Mesendoderm (in vitro differentiated cells): Measurements from ENCODE around the gene CHSY3.

Experiments
- DNase-seq: peaks from one replicate; pipeline ENCODE4 v3.0.0; 2013
- H2AK5ac ChIP-seq: 2 replicates; pipeline ENCODE4 v1.6.1; 2013; ENCODE audit warnings: low read length, inconsistent platforms
- H2BK120ac ChIP-seq: 2 replicates; pipeline ENCODE4 v1.6.1; 2013; ENCODE audit warnings: low read depth, mild to moderate bottlenecking, low read length, moderate library complexity, mixed read lengths
- H2BK15ac ChIP-seq: replicated peaks from 2 replicates; pipeline ENCODE4 v1.6.1; 2013; ENCODE audit warnings: low read depth, mild to moderate bottlenecking, moderate library complexity
- H2BK5ac ChIP-seq: 2 replicates; pipeline ENCODE4 v1.6.1; 2013; ENCODE audit warnings: low read length, inconsistent platforms
- H3K18ac ChIP-seq: 2 replicates; pipeline ENCODE4 v1.6.1; 2013; ENCODE audit warnings: mild to moderate bottlenecking, low read length, mixed read lengths
- H3K23ac ChIP-seq: one replicate; pipeline ENCODE4 v1.6.1; 2013; ENCODE audit warnings: low read length
- H3K27ac ChIP-seq: 2 replicates; pipeline ENCODE4 v1.5.1; 2013; ENCODE audit warnings: low read depth, mild to moderate bottlenecking, inconsistent platforms, low read length, moderate library complexity
- H3K27me3 ChIP-seq: 2 replicates; pipeline ENCODE4 v1.6.1; 2013; ENCODE audit warnings: low read length, control low read depth, mild to moderate bottlenecking, inconsistent platforms; ENCODE audit not compliant: insufficient read depth, poor library complexity
- H3K36me3 ChIP-seq: 2 replicates; pipeline ENCODE4 v1.6.1; 2013; ENCODE audit warnings: low read length, inconsistent platforms; ENCODE audit not compliant: control insufficient read depth, insufficient read depth
- H3K4ac ChIP-seq: one replicate; pipeline ENCODE4 v1.6.1; 2013; ENCODE audit warnings: low read depth, mild to moderate bottlenecking, low read length, moderate library complexity
- H3K4me1 ChIP-seq: 2 replicates; pipeline ENCODE4 v1.6.1; 2013; ENCODE audit warnings: low read depth, low read length, inconsistent platforms; ENCODE audit not compliant: control insufficient read depth
- H3K4me2 ChIP-seq: 2 replicates; pipeline ENCODE4 v1.6.1; 2013; ENCODE audit warnings: low read length
- H3K4me3 ChIP-seq: 2 replicates; pipeline ENCODE4 v1.5.1; 2013; ENCODE audit warnings: mild to moderate bottlenecking, low read length
- H3K56ac ChIP-seq: one replicate; pipeline ENCODE4 v1.6.1; 2013; ENCODE audit warnings: low read length
- H3K79me1 ChIP-seq: 2 replicates; pipeline ENCODE4 v1.6.1; 2013; ENCODE audit warnings: low read length, inconsistent platforms
- H3K79me2 ChIP-seq: 2 replicates; pipeline ENCODE4 v1.6.1; 2013; ENCODE audit warnings: mild to moderate bottlenecking, low read length; ENCODE audit not compliant: control insufficient read depth, insufficient read depth
- H3K9ac ChIP-seq: 2 replicates; pipeline ENCODE4 v1.6.1; 2013; ENCODE audit warnings: low read length, inconsistent platforms
- H4K5ac ChIP-seq: one replicate; pipeline ENCODE4 v1.6.1; 2013; ENCODE audit warnings: low read length
- H4K8ac ChIP-seq: one replicate; pipeline ENCODE4 v1.6.1; 2013; ENCODE audit warnings: low read depth, mild to moderate bottlenecking, control low read depth, low read length, moderate library complexity
- WGBS: extraction: QIAGEN DNeasy Blood & Tissue Kit; methylation state at CpG from one replicate; pipeline ENCODE4 v1.1.7; 2013; ENCODE audit warnings: low lambda C conversion rate, missing lambda C conversion rate; ENCODE audit not compliant: insufficient coverage; ENCODE audit errors: extremely low coverage; 5-methylcytosine and 5-hydroxymethylcytosine counted together

Gene CHSY3

GRCh38 chr5:130065617-130066016 is 161.4 kb downstream of the CHSY3 start:
- Histone ChIP-seq H3K4me1 (no peaks in the 10 kb centered on the region), H2BK15ac (no peak overlapping the region), H3K27me3 (no peaks in the 10 kb centered on the region), H3K36me3 (no peaks in the 10 kb centered on the region), H3K23ac (no peak overlapping the region), H3K18ac (no peak overlapping the region), H4K5ac (no peak overlapping the region), H2BK120ac (no peak overlapping the region), H3K9ac (no peak overlapping the region), H2BK5ac (no peak overlapping the region), H3K79me1 (no peaks in the 10 kb centered on the region), H3K4ac (no peak overlapping the region), H2AK5ac (no peak overlapping the region), H3K79me2 (no peaks in the 10 kb centered on the region), H3K56ac (no peak overlapping the region), H3K4me3 (no peak overlapping the region), H3K4me2 (no peak overlapping the region), H3K27ac (no peak overlapping the region), H4K8ac (no peak overlapping the region)
- DNase-seq, result no peak
- no CpG with 5 or more reads among the region's 2 CpGs for WGBS

GRCh38 chr5:130066644-130067043 is 162.4 kb downstream of the CHSY3 start:
- Histone ChIP-seq H2AK5ac (no peak overlapping the region), H3K9ac (no peak overlapping the region), H2BK5ac (no peak overlapping the region), H3K56ac (no peak overlapping the region), H3K36me3 (no peaks in the 10 kb centered on the region), H3K18ac (no peak overlapping the region), H3K4me1 (no peaks in the 10 kb centered on the region), H4K5ac (no peak overlapping the region), H3K27ac (no peak overlapping the region), H3K79me1 (no peaks in the 10 kb centered on the region), H2BK15ac (no peak overlapping the region), H3K4me2 (no peak overlapping the region), H3K4me3 (no peak overlapping the region), H2BK120ac (no peak overlapping the region), H3K4ac (no peak overlapping the region), H3K79me2 (no peaks in the 10 kb centered on the region), H3K27me3 (no peaks in the 10 kb centered on the region), H3K23ac (no peak overlapping the region), H4K8ac (no peak overlapping the region)
- no peak for DNase-seq
- no CpG with 5 or more reads among the region's 3 CpGs for WGBS

GRCh38 chr5:130067364-130067763 is 163.1 kb downstream of the CHSY3 start:
- no peak overlapping the region for H3K4me3 ChIP-seq
- no peak overlapping the region for H2AK5ac ChIP-seq
- no peak overlapping the region for H3K27ac ChIP-seq
- H3K79me1 ChIP-seq, result no peaks in the 10 kb centered on the region
- no peaks in the 10 kb centered on the region for H3K27me3 ChIP-seq
- no peak overlapping the region for H2BK5ac ChIP-seq
- no peak overlapping the region for H3K4ac ChIP-seq
- H3K36me3 ChIP-seq, result no peaks in the 10 kb centered on the region
- H4K5ac ChIP-seq, result no peak overlapping the region
- no peak for DNase-seq
- H4K8ac ChIP-seq, result no peak overlapping the region
- H3K79me2 ChIP-seq, result no peaks in the 10 kb centered on the region
- no peak overlapping the region for H3K56ac ChIP-seq
- no peak overlapping the region for H3K23ac ChIP-seq
- no peaks in the 10 kb centered on the region for H3K4me1 ChIP-seq
- no peak overlapping the region for H3K18ac ChIP-seq
- no peak overlapping the region for H3K9ac ChIP-seq
- no peak overlapping the region for H2BK15ac ChIP-seq
- no peak overlapping the region for H3K4me2 ChIP-seq
- no peak overlapping the region for H2BK120ac ChIP-seq

GRCh38 chr5:130068101-130068500 is 163.8 kb downstream of the CHSY3 start:
- DNase-seq, result no peak
- Histone ChIP-seq H3K4ac (no peak overlapping the region), H3K4me1 (no peaks in the 10 kb centered on the region), H3K4me2 (no peak overlapping the region), H4K8ac (no peak overlapping the region), H3K23ac (no peak overlapping the region), H3K4me3 (no peak overlapping the region), H2AK5ac (no peak overlapping the region), H3K27ac (no peak overlapping the region), H3K79me2 (no peaks in the 10 kb centered on the region), H3K9ac (no peak overlapping the region), H3K18ac (no peak overlapping the region), H2BK15ac (no peak overlapping the region), H3K36me3 (no peaks in the 10 kb centered on the region), H3K79me1 (no peaks in the 10 kb centered on the region), H2BK120ac (no peak overlapping the region), H4K5ac (no peak overlapping the region), H3K27me3 (no peaks in the 10 kb centered on the region), H3K56ac (no peak overlapping the region), H2BK5ac (no peak overlapping the region)
- WGBS, result no CpG with 5 or more reads among the region's 1 CpG

GRCh38 chr5:130068988-130069387 is 164.7 kb downstream of the CHSY3 start:
- Histone ChIP-seq H3K4me2 (no peak overlapping the region), H3K79me1 (no peaks in the 10 kb centered on the region), H3K4me1 (no peaks in the 10 kb centered on the region), H3K4me3 (no peak overlapping the region), H3K36me3 (no peaks in the 10 kb centered on the region), H2BK120ac (no peak overlapping the region), H2AK5ac (no peak overlapping the region), H3K18ac (no peak overlapping the region), H3K27ac (no peak overlapping the region), H4K5ac (no peak overlapping the region), H3K23ac (no peak overlapping the region), H3K27me3 (no peaks in the 10 kb centered on the region), H3K79me2 (no peaks in the 10 kb centered on the region), H2BK5ac (no peak overlapping the region), H4K8ac (no peak overlapping the region), H2BK15ac (no peak overlapping the region), H3K9ac (no peak overlapping the region), H3K56ac (no peak overlapping the region), H3K4ac (no peak overlapping the region)
- no CpG with 5 or more reads among the region's 1 CpG for WGBS
- no peak for DNase-seq

GRCh38 chr5:130074820-130075219 is 170.6 kb downstream of the CHSY3 start:
- no peak overlapping the region for H3K23ac ChIP-seq
- H2BK5ac ChIP-seq, result no peak overlapping the region
- H4K5ac ChIP-seq, result no peak overlapping the region
- H3K79me1 ChIP-seq, result no peaks in the 10 kb centered on the region
- H3K4me3 ChIP-seq, result no peak overlapping the region
- no peak overlapping the region for H2AK5ac ChIP-seq
- no peak overlapping the region for H2BK15ac ChIP-seq
- no peak overlapping the region for H4K8ac ChIP-seq
- H3K4ac ChIP-seq, result no peak overlapping the region
- no peak overlapping the region for H3K18ac ChIP-seq
- no peak overlapping the region for H3K27ac ChIP-seq
- H3K36me3 ChIP-seq, result no peaks in the 10 kb centered on the region
- no peak overlapping the region for H3K56ac ChIP-seq
- H3K79me2 ChIP-seq, result no peaks in the 10 kb centered on the region
- H2BK120ac ChIP-seq, result no peak overlapping the region
- no peak overlapping the region for H3K9ac ChIP-seq
- DNase-seq, result no peak
- no CpG with 5 or more reads among the region's 3 CpGs for WGBS
- no peaks in the 10 kb centered on the region for H3K4me1 ChIP-seq
- no peak overlapping the region for H3K4me2 ChIP-seq
- H3K27me3 ChIP-seq, result no peaks in the 10 kb centered on the region
